ENCODE measurements around the gene JOSD2. TPM values are rescaled to one million over a fixed set of nuclear protein-coding genes. Genes with fewer than 3 reads are reported as not detected.

JOSD2 gene
- total RNA-seq, 2 experiments from 2014 or later = 26.2 to 27.0 TPM

DNA sequence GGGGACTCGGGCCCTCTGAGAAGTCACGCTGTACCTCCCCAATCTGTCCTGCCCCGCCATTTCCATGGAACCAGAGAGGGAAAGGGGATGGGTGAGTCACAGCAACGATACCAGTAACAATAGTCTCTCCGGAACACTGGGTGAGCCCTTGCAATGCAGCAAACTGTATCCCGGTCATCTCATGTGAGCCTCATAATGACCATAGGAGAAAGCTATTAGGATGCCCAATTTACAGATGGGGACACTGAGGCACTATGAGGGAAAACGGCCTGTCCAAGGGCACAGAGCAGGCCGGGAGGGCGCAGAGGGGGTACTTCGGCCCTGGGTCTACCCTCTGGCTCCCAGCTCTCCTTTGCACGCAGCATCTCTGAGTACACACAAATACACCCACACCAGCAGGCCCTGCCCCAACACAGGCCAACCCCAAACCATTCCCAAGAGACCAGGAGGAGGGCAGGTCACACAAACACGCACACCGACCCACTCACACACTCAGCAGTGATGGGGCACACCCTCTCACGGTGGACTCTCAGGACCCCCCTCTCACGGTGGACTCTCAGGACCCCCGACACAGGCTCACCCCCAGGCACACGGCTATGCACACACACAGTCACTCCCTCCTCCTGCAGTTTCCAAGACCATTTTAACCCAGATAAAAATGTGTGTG is 39.1 kb upstream of the JOSD2 start:
- H3K36me3 Mint-ChIP-seq = no peaks in the 10 kb centered on the region
- H3K4me1 Mint-ChIP-seq = no peaks in the 10 kb centered on the region
- H3K27ac Mint-ChIP-seq = no peak overlapping the region
- no peak overlapping the region for H3K4me3 Mint-ChIP-seq
- no peak for DNase-seq
- H3K27me3 Mint-ChIP-seq = peaks cover 57% of the 10 kb centered on the region
- H3K9me3 Mint-ChIP-seq = no peaks in the 10 kb centered on the region

DNA sequence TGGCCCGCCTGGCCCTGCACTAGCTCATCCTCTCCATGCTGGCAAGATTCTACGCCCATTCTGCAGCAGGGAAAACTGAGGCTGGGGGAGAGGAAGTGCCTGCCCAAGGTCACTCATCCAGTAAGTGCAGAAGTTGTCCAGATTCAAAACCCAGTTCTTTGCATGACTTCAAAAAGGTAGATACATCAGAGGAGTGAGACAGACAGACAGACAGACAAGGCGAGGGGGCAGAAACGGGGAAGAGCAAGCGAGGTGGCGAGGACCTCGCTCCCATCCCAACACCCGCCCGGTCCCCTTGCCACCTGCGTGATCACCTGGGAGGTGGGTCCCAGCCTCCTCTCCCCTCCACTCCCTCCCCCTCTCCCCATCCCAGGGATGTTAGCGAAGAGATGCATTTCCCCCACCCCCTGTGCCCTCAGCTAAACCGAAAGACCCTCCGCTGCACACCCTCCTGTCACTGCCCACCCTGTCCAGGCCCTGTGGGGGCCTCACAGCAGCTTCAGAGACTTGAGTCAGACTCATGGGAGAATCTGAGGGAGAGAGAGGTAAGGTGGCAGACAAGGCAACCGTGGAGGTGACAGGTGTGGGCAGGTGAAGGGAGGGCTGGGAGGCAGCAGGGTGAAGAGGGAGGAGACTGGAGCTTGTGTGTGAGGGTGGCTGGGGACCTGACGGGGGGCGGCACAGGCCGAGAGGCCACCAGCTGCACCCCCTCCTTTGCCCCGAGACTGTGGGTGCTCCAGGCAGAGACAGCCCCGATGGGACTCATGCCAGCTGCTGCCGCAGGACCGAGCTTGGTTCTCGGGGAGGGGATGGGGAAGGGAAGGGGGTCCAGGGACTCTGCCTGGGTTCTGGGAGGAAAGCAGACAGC is 38.3 kb upstream of the JOSD2 start:
- Mint-ChIP-seq H3K4me3 (no peak overlapping the region), H3K9me3 (no peaks in the 10 kb centered on the region), H3K27me3 (peaks cover 50% of the 10 kb centered on the region), H3K4me1 (no peaks in the 10 kb centered on the region), H3K27ac (no peak overlapping the region), H3K36me3 (no peaks in the 10 kb centered on the region)
- no peak for DNase-seq

DNA sequence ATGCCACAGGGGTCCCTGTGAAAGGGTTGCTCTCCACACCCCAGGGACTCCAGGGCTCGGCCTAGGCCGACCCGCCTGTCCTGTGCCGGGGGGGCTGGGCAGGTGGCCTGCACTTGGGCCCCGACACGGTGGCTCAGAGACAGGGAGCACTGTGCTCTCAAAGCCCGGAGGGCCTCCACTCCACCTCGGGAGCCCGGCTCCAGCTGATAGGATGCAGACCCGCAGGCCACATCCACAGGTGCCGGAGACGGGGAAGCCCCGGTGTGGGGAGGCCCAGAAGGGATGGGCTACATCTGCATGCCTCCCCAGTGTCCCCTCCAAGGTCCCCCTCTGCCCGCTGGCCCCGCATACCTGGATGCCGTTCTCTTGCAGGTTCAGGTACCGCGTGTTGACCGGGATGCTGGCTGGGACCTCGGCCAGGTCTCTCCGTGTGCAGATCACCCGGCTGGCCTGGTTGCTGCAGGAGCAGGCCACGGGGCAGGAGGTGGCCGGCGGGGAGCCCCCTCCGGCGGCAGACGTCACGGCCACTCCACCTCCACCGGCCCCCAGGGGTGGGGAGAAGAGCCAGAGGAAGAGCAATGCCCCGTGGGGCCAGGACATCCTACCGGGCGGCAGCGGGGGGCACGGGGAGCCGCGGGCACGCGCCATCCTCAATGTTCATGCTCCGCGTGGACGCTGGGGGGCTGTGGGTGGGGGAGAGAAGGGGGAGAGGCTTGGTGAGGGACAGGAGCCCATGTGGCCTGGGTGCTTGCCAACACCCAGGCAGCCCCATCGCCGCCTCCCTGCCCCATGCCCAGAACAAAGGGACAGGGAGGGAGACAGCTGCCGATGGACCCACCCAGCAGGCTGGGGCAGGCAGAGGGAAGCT is 37.4 kb upstream of the JOSD2 start:
- no peaks in the 10 kb centered on the region for H3K36me3 Mint-ChIP-seq
- DNase-seq = no peak
- H3K27ac Mint-ChIP-seq = no peak overlapping the region
- no peaks in the 10 kb centered on the region for H3K4me1 Mint-ChIP-seq
- H3K9me3 Mint-ChIP-seq = no peaks in the 10 kb centered on the region
- H3K27me3 Mint-ChIP-seq = peaks cover 42% of the 10 kb centered on the region
- no peak overlapping the region for H3K4me3 Mint-ChIP-seq

DNA sequence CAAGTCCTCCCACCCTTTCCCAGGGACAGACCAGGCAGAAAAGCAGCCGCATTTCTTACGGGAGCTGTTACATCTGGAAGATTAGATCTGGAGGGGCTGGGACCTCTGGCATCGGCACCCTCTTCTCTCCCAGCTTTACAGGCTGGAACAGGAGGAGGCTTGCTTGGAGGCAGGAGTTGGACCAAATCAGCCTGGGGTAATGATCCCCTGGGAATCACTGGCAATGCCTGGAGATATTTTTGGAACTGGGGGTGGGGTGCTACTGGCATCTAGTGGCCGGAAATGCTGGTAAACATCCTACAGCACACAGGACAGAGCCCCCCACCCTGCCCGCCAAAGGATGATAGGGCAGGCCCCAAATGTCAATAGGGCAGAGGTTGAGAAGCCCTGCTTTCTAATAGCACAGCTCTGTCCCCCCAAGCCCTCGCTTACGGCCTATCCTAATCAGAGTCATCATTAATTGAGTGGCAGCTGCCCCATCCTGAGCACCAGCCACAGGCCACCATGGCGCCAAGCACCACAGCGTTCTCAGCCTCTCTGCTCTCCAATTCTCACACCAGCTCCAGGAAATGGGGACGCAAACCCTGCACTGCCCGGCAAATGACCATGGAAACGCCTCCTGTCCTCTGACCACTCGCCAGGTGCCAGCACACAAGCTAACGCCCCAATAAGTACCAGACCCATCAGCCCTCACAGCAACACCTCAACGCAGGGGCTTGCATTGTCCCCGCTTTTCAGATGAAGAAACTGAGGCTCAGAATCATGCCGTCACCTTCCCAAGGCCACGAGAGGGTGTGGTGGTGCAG is 36.6 kb upstream of the JOSD2 start:
- Mint-ChIP-seq H3K27me3 (peaks cover 34% of the 10 kb centered on the region), H3K27ac (no peak overlapping the region), H3K9me3 (no peaks in the 10 kb centered on the region), H3K36me3 (no peaks in the 10 kb centered on the region), H3K4me1 (no peaks in the 10 kb centered on the region), H3K4me3 (no peak overlapping the region)
- no peak for DNase-seq

DNA sequence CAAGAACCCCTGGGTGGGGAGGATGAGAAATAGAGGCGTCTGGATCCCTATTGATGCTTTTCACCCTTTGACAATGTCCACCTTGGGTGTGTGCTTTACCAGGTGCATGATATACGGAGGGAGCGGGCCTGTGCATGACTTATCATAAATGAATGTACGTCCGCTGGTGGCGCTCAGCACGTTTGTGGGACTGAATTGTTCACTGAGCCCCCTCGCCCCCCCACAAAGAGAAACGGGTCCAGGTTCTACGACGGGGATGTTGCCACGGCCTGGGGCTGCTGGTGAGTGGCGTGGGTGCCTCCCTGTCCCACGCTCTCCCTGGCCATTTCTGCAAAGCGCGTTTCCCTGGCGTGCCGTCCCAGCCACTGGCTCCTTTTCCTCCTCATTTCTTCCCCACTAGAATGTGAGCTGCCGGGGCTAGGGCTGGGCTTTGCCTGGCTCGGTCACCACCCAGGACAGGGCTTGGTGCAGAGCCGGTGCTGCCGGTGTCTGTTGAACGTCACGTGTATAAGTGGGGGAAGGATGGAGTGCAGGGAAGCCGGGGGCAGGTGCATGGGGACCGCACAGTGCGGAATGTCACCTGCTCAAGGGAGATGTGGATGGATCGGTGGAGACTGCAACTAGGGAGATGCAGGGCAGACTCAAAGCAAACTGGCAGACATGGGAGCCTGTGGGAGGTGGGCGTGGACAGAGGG is 35.7 kb upstream of the JOSD2 start:
- Mint-ChIP-seq H3K27ac (no peak overlapping the region), H3K4me3 (no peak overlapping the region), H3K4me1 (no peaks in the 10 kb centered on the region), H3K36me3 (no peaks in the 10 kb centered on the region), H3K9me3 (no peaks in the 10 kb centered on the region), H3K27me3 (peaks cover 26% of the 10 kb centered on the region)
- no peak for DNase-seq

DNA sequence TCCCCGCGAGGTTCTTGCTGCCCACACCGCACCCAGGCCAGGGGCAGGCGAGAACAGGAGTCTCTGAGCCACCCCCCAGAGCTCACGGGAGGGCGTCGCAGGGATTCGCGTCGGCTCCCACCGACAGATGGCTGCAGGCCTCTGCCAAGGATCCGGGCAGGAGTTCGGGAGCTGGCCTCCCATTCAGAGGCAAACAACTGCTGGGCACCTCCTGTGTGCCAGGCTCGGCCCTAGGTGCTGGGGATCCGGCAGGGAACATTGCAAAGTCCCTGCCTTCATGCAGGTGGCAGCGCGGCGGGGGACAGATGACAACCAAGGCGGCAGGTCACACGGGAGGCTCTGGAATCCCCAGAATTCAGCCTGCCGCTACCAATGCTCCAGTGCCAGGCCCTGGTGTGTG is 32.0 kb upstream of the JOSD2 start:
- Mint-ChIP-seq H3K9me3 (no peaks in the 10 kb centered on the region), H3K4me1 (no peaks in the 10 kb centered on the region), H3K4me3 (no peak overlapping the region), H3K27ac (no peak overlapping the region), H3K36me3 (no peaks in the 10 kb centered on the region), H3K27me3 (peaks cover 2% of the 10 kb centered on the region)
- DNase-seq = no peak

DNA sequence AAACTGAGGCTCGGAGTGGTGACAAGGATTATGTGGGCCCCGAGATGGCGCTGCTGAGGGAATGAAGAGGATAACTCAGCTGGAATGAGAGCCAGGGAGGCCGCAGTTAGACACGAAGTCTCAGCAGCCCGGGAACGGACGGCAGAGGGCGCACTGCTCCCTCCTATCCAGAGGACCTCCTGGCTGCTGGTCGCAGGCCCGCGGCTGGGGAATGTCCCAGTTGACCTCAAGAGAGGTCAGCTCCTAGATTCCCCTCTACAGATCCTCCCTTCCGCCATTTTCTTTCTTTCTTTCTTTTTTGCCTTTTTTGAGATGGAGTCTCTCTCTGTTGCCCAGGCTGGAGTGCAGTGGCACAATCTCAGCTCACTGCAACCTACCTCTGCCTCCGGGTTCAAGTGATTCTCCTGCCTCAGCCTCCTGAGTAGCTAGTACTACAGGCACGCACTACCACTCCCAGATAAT is 26.8 kb upstream of the JOSD2 start:
- no peak overlapping the region for H3K4me3 Mint-ChIP-seq
- H3K36me3 Mint-ChIP-seq = peaks cover 2% of the 10 kb centered on the region
- peaks cover 18% of the 10 kb centered on the region for H3K27me3 Mint-ChIP-seq
- H3K4me1 Mint-ChIP-seq = peaks cover 4% of the 10 kb centered on the region
- no peak overlapping the region for H3K27ac Mint-ChIP-seq
- DNase-seq = peak; percentile 58
- peaks cover 4% of the 10 kb centered on the region for H3K9me3 Mint-ChIP-seq

DNA sequence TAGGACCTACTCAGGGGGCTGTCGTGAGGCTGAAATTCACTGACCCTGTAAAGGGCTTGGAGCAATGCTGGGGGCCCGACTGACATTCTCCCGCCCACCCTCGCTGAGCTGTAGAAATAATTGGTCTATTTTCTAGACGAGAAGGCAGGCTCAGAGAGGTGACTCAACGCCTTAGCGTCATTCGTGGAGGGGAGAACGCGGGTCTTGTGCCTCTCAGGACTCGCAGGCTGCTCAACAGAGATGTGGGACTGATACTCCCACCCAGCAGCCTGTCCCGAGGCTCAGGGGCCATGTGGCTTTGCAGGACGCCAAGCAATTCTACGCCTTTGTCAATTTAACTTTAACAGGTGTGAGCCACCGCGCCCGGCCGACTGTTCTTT is 26.3 kb upstream of the JOSD2 start:
- peaks cover 4% of the 10 kb centered on the region for H3K4me1 Mint-ChIP-seq
- DNase-seq = no peak
- H3K27ac Mint-ChIP-seq = no peak overlapping the region
- H3K27me3 Mint-ChIP-seq = peaks cover 21% of the 10 kb centered on the region
- no peak overlapping the region for H3K4me3 Mint-ChIP-seq
- peaks cover 5% of the 10 kb centered on the region for H3K36me3 Mint-ChIP-seq
- H3K9me3 Mint-ChIP-seq = peaks cover 4% of the 10 kb centered on the region

DNA sequence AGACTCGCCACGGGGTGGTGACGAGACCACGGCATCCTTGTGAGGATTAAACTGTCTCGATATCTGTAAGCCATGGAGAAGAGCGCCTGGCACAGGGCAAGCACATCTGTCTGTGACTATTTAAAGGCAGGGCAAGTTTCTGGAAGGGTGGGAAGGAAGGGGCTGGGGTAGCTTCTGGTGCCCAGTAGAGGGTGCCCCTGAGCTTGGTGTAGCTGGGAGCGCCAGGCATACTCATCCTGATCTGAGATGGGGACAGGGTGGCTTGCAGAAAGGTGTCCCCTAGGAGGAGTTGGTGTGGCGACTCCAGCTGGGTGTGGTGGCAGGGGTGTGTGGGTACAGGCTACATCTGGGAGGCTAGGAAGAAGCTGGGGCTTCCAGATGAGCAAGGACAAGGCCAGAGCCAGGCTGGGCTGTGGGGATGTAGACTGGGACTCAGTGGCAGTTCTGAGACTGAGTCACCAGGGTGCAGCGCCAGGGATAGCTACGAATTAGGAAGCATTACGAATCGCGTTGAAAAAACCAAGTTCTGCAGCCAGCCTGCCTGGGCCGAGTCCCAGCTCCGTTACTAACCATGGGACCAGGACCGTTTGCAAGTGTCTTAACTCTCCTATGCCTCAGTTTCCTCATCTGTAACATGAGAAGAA is 25.8 kb upstream of the JOSD2 start:
- Mint-ChIP-seq H3K36me3 (peaks cover 5% of the 10 kb centered on the region), H3K4me3 (no peak overlapping the region), H3K9me3 (peaks cover 5% of the 10 kb centered on the region), H3K27me3 (peaks cover 24% of the 10 kb centered on the region), H3K4me1 (peaks cover 4% of the 10 kb centered on the region), H3K27ac (no peak overlapping the region)
- DNase-seq = no peak

DNA sequence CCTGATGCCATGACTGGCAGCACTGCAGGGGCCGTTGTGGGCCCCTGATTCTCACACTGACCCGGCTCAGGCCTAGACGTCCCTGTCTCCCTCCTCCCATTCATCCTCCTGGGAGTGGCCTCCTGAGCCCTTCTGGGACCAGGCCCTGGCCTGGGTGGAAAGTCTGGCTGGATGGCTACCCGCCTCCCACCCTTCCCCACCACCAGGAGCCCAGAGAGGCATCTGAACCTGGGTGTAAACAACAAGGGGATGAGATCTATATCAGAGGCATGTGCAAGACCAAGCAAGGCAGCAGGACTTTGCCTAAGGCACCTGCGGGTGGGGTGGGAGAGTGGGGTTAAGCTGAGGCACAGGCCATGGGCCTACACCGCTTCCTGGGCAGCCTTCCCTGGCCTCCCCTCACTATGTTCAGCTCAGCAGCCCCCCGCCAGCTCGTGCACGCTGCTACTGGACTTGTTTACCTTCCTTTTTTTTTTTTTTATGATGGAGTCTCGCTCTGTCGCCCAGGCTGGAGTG is 24.7 kb upstream of the JOSD2 start:
- peaks cover 5% of the 10 kb centered on the region for H3K9me3 Mint-ChIP-seq
- peaks cover 5% of the 10 kb centered on the region for H3K36me3 Mint-ChIP-seq
- peaks cover 4% of the 10 kb centered on the region for H3K4me1 Mint-ChIP-seq
- H3K4me3 Mint-ChIP-seq = no peak overlapping the region
- no peak overlapping the region for H3K27ac Mint-ChIP-seq
- H3K27me3 Mint-ChIP-seq = peaks cover 28% of the 10 kb centered on the region
- DNase-seq = no peak

DNA sequence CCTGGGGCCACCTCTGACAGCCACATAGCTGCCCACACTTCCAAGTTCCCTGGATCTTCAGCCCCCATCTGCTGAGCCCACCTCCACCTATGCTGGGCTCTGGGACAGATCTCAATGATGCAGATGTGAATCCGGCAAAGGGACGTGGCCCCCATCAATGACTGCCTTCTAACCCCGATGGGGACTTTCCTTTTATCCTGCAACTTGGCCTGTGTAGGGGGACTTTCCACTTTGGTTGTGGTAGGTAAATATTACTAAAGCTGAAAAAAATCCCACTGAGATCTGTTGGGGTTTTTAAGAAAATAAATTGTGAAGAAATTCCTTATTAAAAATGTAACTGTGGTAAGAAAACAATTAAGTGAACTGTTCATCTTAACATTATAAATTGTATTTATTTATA is 23.5 kb upstream of the JOSD2 start:
- Mint-ChIP-seq H3K4me3 (no peak overlapping the region), H3K27me3 (peaks cover 32% of the 10 kb centered on the region), H3K27ac (no peak overlapping the region), H3K36me3 (peaks cover 5% of the 10 kb centered on the region), H3K9me3 (peaks cover 5% of the 10 kb centered on the region), H3K4me1 (peaks cover 4% of the 10 kb centered on the region)
- no peak for DNase-seq

DNA sequence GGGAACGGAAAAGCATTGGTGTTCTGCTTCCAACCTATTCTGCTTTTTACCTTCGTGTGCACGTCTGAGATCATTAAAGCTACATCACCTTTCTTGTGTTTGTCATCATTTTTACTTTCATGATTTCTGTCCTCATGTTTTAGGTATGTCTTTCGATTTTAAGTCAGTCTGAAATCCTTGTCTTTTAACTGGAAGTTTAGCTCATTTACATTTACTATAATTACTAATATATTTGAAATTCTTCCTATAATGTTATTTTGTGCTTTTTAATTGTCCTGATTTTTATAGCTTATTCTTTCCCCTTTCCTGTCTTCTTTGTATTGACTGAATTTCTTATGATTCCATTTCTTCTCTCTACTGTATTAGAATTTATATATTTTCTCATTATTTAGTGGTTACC is 22.0 kb upstream of the JOSD2 start:
- peaks cover 36% of the 10 kb centered on the region for H3K27me3 Mint-ChIP-seq
- no peak overlapping the region for H3K4me3 Mint-ChIP-seq
- peaks cover 4% of the 10 kb centered on the region for H3K4me1 Mint-ChIP-seq
- H3K36me3 Mint-ChIP-seq = peaks cover 5% of the 10 kb centered on the region
- no peak for DNase-seq
- H3K27ac Mint-ChIP-seq = no peak overlapping the region
- peaks cover 5% of the 10 kb centered on the region for H3K9me3 Mint-ChIP-seq

DNA sequence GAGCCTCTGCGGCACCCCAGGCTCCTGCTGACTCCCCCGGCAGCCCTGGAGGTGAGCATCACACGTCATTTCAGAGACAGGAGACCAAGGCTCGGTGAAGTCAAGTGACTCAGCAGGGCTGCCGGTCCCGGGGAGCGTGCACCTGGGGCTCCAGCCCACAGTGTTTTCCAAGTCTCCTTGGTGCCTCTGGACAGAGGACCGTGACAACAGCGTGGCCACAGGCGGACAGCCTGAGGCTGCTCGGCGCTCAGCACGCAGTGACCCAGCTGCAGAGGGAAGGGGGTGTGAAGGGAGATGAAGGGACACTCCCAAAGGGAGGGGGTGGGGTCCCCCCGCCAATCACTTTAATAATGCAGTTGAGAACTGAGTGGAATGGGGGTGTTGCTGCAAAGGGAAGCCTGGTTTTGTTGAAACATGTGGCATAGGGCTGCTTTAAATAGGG is 20.2 kb upstream of the JOSD2 start:
- H3K36me3 Mint-ChIP-seq = peaks cover 5% of the 10 kb centered on the region
- H3K4me3 Mint-ChIP-seq = no peak overlapping the region
- H3K4me1 Mint-ChIP-seq = peaks cover 2% of the 10 kb centered on the region
- DNase-seq = no peak
- H3K27ac Mint-ChIP-seq = no peak overlapping the region
- H3K9me3 Mint-ChIP-seq = peaks cover 5% of the 10 kb centered on the region
- peaks cover 27% of the 10 kb centered on the region for H3K27me3 Mint-ChIP-seq

All from activated naive CD8-positive, alpha-beta T cell treated with anti-CD3 and anti-CD28 coated beads for 36 hours (primary cell).